IMR-90 (cell line): ENCODE data around the gene MAP4. TPM values are rescaled to one million over a fixed set of nuclear protein-coding genes. Genes with fewer than 3 reads are reported as not detected.

ENCODE experiments used
- ATAC-seq: fragments of 200-7000 bp; cut with Tn5 transposase; 2 replicates; pipeline ENCODE4 v1.9.1; 2020; ENCODE audit warnings: low read depth, mild to moderate bottlenecking, moderate library complexity
- BruUV-seq: library from RNA; stranded (reverse); fragments of 400-500 nt; replicated peaks from 2 replicates; lab custom pipeline; 2021; lab: Mats Ljungman, UMichigan
- CTCF ChIA-PET: fragments of 300-600 bp; formaldehyde crosslinking; extraction: SDS; loops from one replicate; lab custom pipeline; 2021; ENCODE audit warnings: antibody characterized with exemption; lab: Yijun Ruan, JAX
- POLR2A ChIA-PET: fragments of 300-600 bp; sonication (Branson Sonifier 250); formaldehyde crosslinking; loops from one replicate; lab custom pipeline; 2022; ENCODE audit warnings: antibody characterized with exemption; ENCODE audit not compliant: unreplicated experiment; lab: Charles Lee
- DNase-seq: peaks from one replicate; pipeline ENCODE4 v3.0.0; 2013
- H2AFZ ChIP-seq: replicated peaks from 2 replicates; pipeline ENCODE3; 2013; ENCODE audit warnings: low read length, mild to moderate bottlenecking; ENCODE audit not compliant: poor library complexity
- H2AK5ac ChIP-seq: 2 replicates; pipeline ENCODE4 v1.6.1; 2013; ENCODE audit warnings: low read depth, low read length, inconsistent platforms
- H2AK9ac ChIP-seq: replicated peaks from 2 replicates; pipeline ENCODE3; 2013; ENCODE audit warnings: mild to moderate bottlenecking, low read depth, low read length, moderate library complexity; ENCODE audit not compliant: poor library complexity
- H2BK120ac ChIP-seq: 2 replicates; pipeline ENCODE4 v1.6.1; 2013; ENCODE audit warnings: low read depth, low read length, inconsistent platforms
- H2BK15ac ChIP-seq: 3 replicates; pipeline ENCODE4 v1.6.1; 2013; ENCODE audit warnings: low read depth, low read length, inconsistent platforms
- H2BK20ac ChIP-seq: 2 replicates; pipeline ENCODE4 v1.6.1; 2013; ENCODE audit warnings: low read depth, mild to moderate bottlenecking, inconsistent platforms, low read length, moderate library complexity
- H2BK5ac ChIP-seq: 2 replicates; pipeline ENCODE4 v1.6.1; 2013; ENCODE audit warnings: mild to moderate bottlenecking, low read depth, low read length, inconsistent platforms; ENCODE audit not compliant: poor library complexity, severe bottlenecking
- H3K14ac ChIP-seq: replicated peaks from 2 replicates; pipeline ENCODE4 v1.6.1; 2013; ENCODE audit warnings: low read depth, low read length, inconsistent platforms
- H3K18ac ChIP-seq: 2 replicates; pipeline ENCODE4 v1.6.1; 2013; ENCODE audit warnings: low read depth, low read length, control low read depth
- H3K23ac ChIP-seq: 2 replicates; pipeline ENCODE4 v1.6.1; 2013; ENCODE audit warnings: low read depth, low read length, inconsistent platforms
- H3K27ac ChIP-seq: 2 replicates; pipeline ENCODE4 v1.5.1; 2013; ENCODE audit warnings: mild to moderate bottlenecking, control low read depth, low read length; ENCODE audit not compliant: insufficient read depth
- H3K27me3 ChIP-seq: 2 replicates; pipeline ENCODE4 v1.6.1; 2013; ENCODE audit warnings: low read length; ENCODE audit not compliant: control insufficient read depth, insufficient read depth
- H3K36me3 ChIP-seq: 2 replicates; pipeline ENCODE4 v1.6.1; 2013; ENCODE audit warnings: low read length, mixed read lengths; ENCODE audit not compliant: control insufficient read depth, insufficient read depth
- H3K4ac ChIP-seq: 2 replicates; pipeline ENCODE4 v1.6.1; 2013; ENCODE audit warnings: low read depth, low read length, inconsistent platforms
- H3K4me1 ChIP-seq: 2 replicates; pipeline ENCODE4 v1.6.1; 2013; ENCODE audit warnings: low read length, mixed read lengths; ENCODE audit not compliant: control insufficient read depth, insufficient read depth
- H3K4me2 ChIP-seq: 2 replicates; pipeline ENCODE4 v1.6.1; 2013; ENCODE audit warnings: low read depth, mild to moderate bottlenecking, control low read depth, low read length, moderate library complexity
- H3K4me3 ChIP-seq: 2 replicates; pipeline ENCODE4 v1.5.1; 2013; ENCODE audit warnings: low read depth, mild to moderate bottlenecking, control low read depth, low read length, moderate library complexity; ENCODE audit not compliant: insufficient read depth
- H3K56ac ChIP-seq: 2 replicates; pipeline ENCODE4 v1.6.1; 2013; ENCODE audit warnings: low read length, inconsistent platforms; ENCODE audit not compliant: insufficient read depth; ENCODE audit errors: extremely low read depth
- H3K79me1 ChIP-seq, 2 experiments: 2 replicates each; pipeline ENCODE4 v1.6.1; 2013; ENCODE audit warnings: low read length in 2 of 2, inconsistent platforms in 1 of 2, low read depth in 1 of 2
- H3K9ac ChIP-seq: 2 replicates; pipeline ENCODE4 v1.6.1; 2013; ENCODE audit warnings: low read depth, low read length, control low read depth
- H3K9me1 ChIP-seq: 2 replicates; pipeline ENCODE4 v1.6.1; 2013; ENCODE audit warnings: low read length, inconsistent platforms; ENCODE audit not compliant: insufficient read depth
- H3K9me3 ChIP-seq: 2 replicates; pipeline ENCODE4 v1.6.1; 2013; ENCODE audit warnings: low read length; ENCODE audit not compliant: control insufficient read depth, insufficient read depth
- H4K20me1 ChIP-seq: 2 replicates; pipeline ENCODE4 v1.6.1; 2013; ENCODE audit warnings: low read length, inconsistent platforms; ENCODE audit not compliant: insufficient read depth
- H4K5ac ChIP-seq: 2 replicates; pipeline ENCODE4 v1.6.1; 2013; ENCODE audit warnings: mild to moderate bottlenecking, low read depth, low read length, control low read depth
- H4K8ac ChIP-seq, 2 experiments: 2 replicates each; pipeline ENCODE4 v1.6.1; 2013; ENCODE audit warnings: low read depth in 2 of 2, low read length in 2 of 2, control low read depth in 1 of 2, inconsistent platforms in 1 of 2
- H4K91ac ChIP-seq: 2 replicates; pipeline ENCODE4 v1.6.1; 2013; ENCODE audit warnings: low read depth, low read length, inconsistent platforms; ENCODE audit not compliant: insufficient read depth
- BHLHE40 ChIP-seq: fragments of 150-350 bp; IDR thresholded peaks from 2 replicates; pipeline ENCODE4 v1.6.1; 2016; ENCODE audit warnings: mild to moderate bottlenecking, low read depth, low read length
- CEBPB ChIP-seq: IDR thresholded peaks from 2 replicates; pipeline ENCODE4 v1.6.1; 2012; ENCODE audit warnings: low read depth, low read length, improper control_type of control experiment
- CHD1 ChIP-seq: IDR thresholded peaks from 2 replicates; pipeline ENCODE4 v1.6.1; 2012; ENCODE audit warnings: low read depth, low read length, improper control_type of control experiment
- CTCF ChIP-seq: conservative IDR thresholded peaks from 2 replicates; pipeline ENCODE4 v1.5.1; 2012; ENCODE audit warnings: mild to moderate bottlenecking, low read depth, low read length, improper control_type of control experiment
- ELK1 ChIP-seq: fragments of 150-350 bp; IDR thresholded peaks from 2 replicates; pipeline ENCODE4 v1.6.1; 2016; ENCODE audit warnings: low read depth, mild to moderate bottlenecking, low read length, moderate library complexity, borderline replicate concordance
- FOS ChIP-seq: fragments of 150-350 bp; IDR thresholded peaks from 2 replicates; pipeline ENCODE4 v1.6.1; 2016; ENCODE audit warnings: low read depth, low read length
- MAFK ChIP-seq: IDR thresholded peaks from 2 replicates; pipeline ENCODE4 v1.6.1; 2012; ENCODE audit warnings: low read depth, low read length, improper control_type of control experiment
- MAZ ChIP-seq: IDR thresholded peaks from 2 replicates; pipeline ENCODE4 v1.6.1; 2012; ENCODE audit warnings: low read depth, mild to moderate bottlenecking, low read length, improper control_type of control experiment, moderate library complexity, borderline replicate concordance
- MXI1 ChIP-seq: IDR thresholded peaks from 2 replicates; pipeline ENCODE4 v1.6.1; 2012; ENCODE audit warnings: low read depth, mild to moderate bottlenecking, low read length, moderate library complexity, borderline replicate concordance
- NFE2L2 ChIP-seq: fragments of 150-350 bp; IDR thresholded peaks from 2 replicates; pipeline ENCODE4 v1.6.1; 2016; ENCODE audit warnings: low read depth, mild to moderate bottlenecking, low read length
- POLR2A ChIP-seq: IDR thresholded peaks from 2 replicates; pipeline ENCODE4 v1.6.1; 2012; ENCODE audit warnings: mild to moderate bottlenecking, low read depth, low read length
- RAD21 ChIP-seq: IDR thresholded peaks from 2 replicates; pipeline ENCODE4 v1.6.1; 2012; ENCODE audit warnings: low read length, improper control_type of control experiment
- RCOR1 ChIP-seq: IDR thresholded peaks from 2 replicates; pipeline ENCODE4 v1.6.1; 2012; ENCODE audit warnings: mild to moderate bottlenecking, low read length, improper control_type of control experiment; ENCODE audit not compliant: insufficient replicate concordance
- RFX5 ChIP-seq: IDR thresholded peaks from 2 replicates; pipeline ENCODE4 v1.8.0; 2012; ENCODE audit warnings: low read depth, mild to moderate bottlenecking, low read length, moderate library complexity
- SMC3 ChIP-seq: fragments of 150-350 bp; IDR thresholded peaks from 2 replicates; pipeline ENCODE4 v1.6.1; 2016; ENCODE audit warnings: low read depth, mild to moderate bottlenecking, antibody characterized with exemption, low read length, moderate library complexity
- USF2 ChIP-seq: fragments of 150-350 bp; IDR thresholded peaks from 2 replicates; pipeline ENCODE4 v1.6.1; 2017; ENCODE audit warnings: mild to moderate bottlenecking, antibody characterized with exemption, low read length, low read depth
- WGBS, 2 experiments: methylation state at CpG; one replicate each; pipeline versions ENCODE4 v1.1.5 to v1.1.7; 2013; ENCODE audit warnings: missing lambda C conversion rate in 2 of 2; ENCODE audit not compliant: insufficient read length in 1 of 2; ENCODE audit errors: extremely low coverage in 2 of 2; 5-methylcytosine and 5-hydroxymethylcytosine counted together
- dilution Hi-C: fragments of 300-500 bp; cut with HindIII; formaldehyde crosslinking; loops from one replicate; pipeline ENCODE4 v1.14.3; 2018; ENCODE audit warnings: low sequenced_read_pairs; ENCODE audit not compliant: unreplicated experiment
- in situ Hi-C: fragments of 300-500 bp; cut with MboI; formaldehyde crosslinking; loops from 3 replicates; pipeline ENCODE4 v1.14.3; 2019; ENCODE audit warnings: low sequenced_read_pairs, inconsistent platforms, mixed read lengths
- intact Hi-C: fragments of 100-400 bp; cut with micrococcal nuclease; formaldehyde crosslinking; loops from 2 replicates; pipeline ENCODE4 v1.10.0; 2022
- polyA plus RNA-seq, 3 experiments: library from polyadenylated mRNA; depleted of rRNA; stranded (reverse); fragments of >200 nt; gene quantifications; 2 replicates each; pipeline ENCODE4 v1.2.3, GENCODE V29; 2012; ENCODE audit warnings: low replicate concordance in 1 of 3
- total RNA-seq: library from RNA; depleted of rRNA; stranded (reverse); fragments of >200 nt; gene quantifications from 2 replicates; pipeline ENCODE4 v1.2.3, GENCODE V29; 2012

MAP4 gene
- total and polyA plus RNA-seq, 2 of the 4 experiments (the other 2 are of a cell fraction): 87.8 to 216 TPM

GRCh38 chr3:47863391-47864128, 152.7 kb downstream of the MAP4 start:
- no peak for DNase-seq
- peaks cover 9% of the 10 kb centered on the region for H4K20me1 ChIP-seq
- no peak overlapping the region for H3K56ac ChIP-seq
- H3K4me2 ChIP-seq: no peak overlapping the region
- no peak overlapping the region for H4K5ac ChIP-seq
- no peak for TF ChIP-seq USF2
- TF ChIP-seq FOS: no peak
- no peak for TF ChIP-seq CEBPB
- TF ChIP-seq RFX5: no peak
- TF ChIP-seq SMC3: no peak
- TF ChIP-seq ELK1: no peak
- no peak for TF ChIP-seq NFE2L2
- TF ChIP-seq POLR2A: no peak
- no peak for TF ChIP-seq RAD21
- no peak for TF ChIP-seq MAFK
- no peak for TF ChIP-seq BHLHE40
- TF ChIP-seq CTCF: no peak
- TF ChIP-seq MXI1: no peak
- no peak for TF ChIP-seq CHD1
- TF ChIP-seq MAZ: no peak
- TF ChIP-seq RCOR1: no peak
- H2BK120ac ChIP-seq: no peak overlapping the region
- peak overlapping the region; percentile 50 for H2AK9ac ChIP-seq
- BruUV-seq: no TSS peak
- H4K91ac ChIP-seq: no peak overlapping the region
- peaks cover 65% of the 10 kb centered on the region for H3K36me3 ChIP-seq
- H2AFZ ChIP-seq: no peak overlapping the region
- no peaks in the 10 kb centered on the region for H3K9me3 ChIP-seq
- H3K9ac ChIP-seq: no peak overlapping the region
- no peaks in the 10 kb centered on the region for H3K4me1 ChIP-seq
- H3K4ac ChIP-seq: no peak overlapping the region
- H3K9me1 ChIP-seq: no peaks in the 10 kb centered on the region
- no peak overlapping the region for H3K23ac ChIP-seq
- H3K14ac ChIP-seq: no peak overlapping the region
- no peaks in the 10 kb centered on the region for H3K27me3 ChIP-seq
- dilution Hi-C loops: no loop called here
- H3K4me3 ChIP-seq: no peak overlapping the region
- no peak overlapping the region for H2AK5ac ChIP-seq
- no peak overlapping the region for H2BK5ac ChIP-seq
- POLR2A ChIA-PET: no interaction called here
- WGBS, 2 experiments: 81% methylated on average over 6 of the region's 12 CpGs; no CpG with 5 or more reads in 1 of the 2 experiments
- no peak overlapping the region for H2BK20ac ChIP-seq
- no peak overlapping the region for H3K27ac ChIP-seq
- CTCF ChIA-PET: no interaction called here
- in situ Hi-C loops: loop anchor here (10.0 kb wide), 1 partner anchor 291 kb away; no protein-coding TSS in a partner anchor
- H3K18ac ChIP-seq: no peak overlapping the region
- H4K8ac ChIP-seq: no peak overlapping the region
- H2BK15ac ChIP-seq: no peak overlapping the region
- H3K79me1 ChIP-seq: peaks cover 26 to 48% of the 10 kb centered on the region in 2 experiments; a peak in 3 of 4 replicates
- intact Hi-C loops: no loop called here
- ATAC-seq: no peak
